Activated CD4-positive, CD25-positive, alpha-beta regulatory T cell treated with anti-CD3 and anti-CD28 coated beads, Interleukin-2, amount 50 U/mL, for 16 hours (primary cell): ENCODE results near the gene FBXW4.

Experiments used
- DNase-seq: peaks from one replicate; pipeline ENCODE4 v3.0.0-alpha.2; 2020; ENCODE audit warnings: low read depth, low spot score

Gene FBXW4

DNA sequence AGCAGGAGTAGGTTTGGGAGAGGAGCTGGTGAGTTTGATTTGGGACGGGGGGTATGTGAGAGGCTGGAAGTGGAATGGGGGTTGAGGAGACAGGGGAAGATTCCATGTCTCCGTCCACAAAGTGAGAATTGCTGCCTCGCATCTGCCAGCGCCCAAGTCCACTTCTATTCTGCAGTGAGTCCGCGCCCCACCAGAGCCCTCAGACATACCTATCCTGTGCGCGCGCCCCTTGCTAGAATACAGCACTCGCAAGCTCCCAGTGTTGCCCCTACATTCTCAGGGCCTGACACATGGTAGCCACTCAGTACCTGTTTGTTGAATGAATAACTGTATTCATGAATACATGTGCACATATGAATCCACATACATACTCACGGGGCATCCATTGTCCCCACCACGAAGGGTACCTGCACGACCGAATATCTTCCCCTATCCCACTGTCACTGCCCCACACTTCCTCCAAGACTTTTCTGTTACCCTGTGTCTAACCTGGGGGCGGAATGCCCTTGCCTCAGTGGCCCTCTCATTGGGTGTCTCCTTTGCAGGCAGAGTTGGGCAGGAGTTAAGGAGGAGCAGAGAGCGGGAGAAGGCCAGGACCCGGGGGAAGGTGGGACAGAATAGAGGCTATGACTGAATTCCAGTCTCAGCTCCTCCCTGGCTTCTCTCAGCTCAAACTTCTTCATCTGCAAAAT, 126.8 kb downstream of the FBXW4 start:
- DNase-seq, result no peak

DNA sequence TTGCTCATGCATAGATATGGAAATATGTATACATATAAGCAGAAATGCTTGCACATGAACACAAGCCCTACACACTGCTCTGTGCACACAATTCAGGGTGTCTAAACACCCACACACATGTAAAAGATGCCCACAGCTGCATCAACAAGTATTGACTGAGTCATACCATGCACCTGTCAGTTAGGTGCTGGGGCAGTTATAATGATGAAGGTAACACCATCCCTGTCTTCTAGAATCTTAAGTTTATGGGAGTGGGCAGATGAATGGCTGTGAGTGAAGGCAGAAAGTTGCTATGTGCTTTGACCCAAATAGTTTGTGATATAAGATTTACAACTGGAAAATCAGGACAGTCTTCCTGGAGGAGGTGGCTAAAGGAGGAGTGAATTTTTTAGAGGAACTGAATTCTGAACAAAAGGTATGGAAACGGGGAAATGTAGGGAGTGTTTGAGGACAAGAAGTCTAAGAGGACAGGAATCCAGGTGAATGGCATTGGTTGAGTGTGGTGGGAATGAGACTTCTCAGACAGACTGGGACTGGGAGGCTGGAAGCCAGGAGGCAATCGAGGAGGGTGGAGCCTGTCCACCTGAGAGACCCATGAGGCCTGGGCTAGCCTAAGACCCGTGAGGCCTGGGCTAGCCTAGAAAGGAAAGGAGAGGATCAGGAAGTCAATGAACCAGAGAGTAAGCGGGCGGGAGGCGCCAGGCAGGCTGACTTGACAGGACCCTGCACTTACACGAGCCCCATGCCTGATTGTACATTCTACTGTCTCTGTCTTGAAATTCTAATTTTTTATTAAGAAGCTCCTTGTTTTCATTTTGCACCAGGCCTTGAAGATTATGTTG, 127.6 kb downstream of the FBXW4 start:
- DNase-seq, result no peak

DNA sequence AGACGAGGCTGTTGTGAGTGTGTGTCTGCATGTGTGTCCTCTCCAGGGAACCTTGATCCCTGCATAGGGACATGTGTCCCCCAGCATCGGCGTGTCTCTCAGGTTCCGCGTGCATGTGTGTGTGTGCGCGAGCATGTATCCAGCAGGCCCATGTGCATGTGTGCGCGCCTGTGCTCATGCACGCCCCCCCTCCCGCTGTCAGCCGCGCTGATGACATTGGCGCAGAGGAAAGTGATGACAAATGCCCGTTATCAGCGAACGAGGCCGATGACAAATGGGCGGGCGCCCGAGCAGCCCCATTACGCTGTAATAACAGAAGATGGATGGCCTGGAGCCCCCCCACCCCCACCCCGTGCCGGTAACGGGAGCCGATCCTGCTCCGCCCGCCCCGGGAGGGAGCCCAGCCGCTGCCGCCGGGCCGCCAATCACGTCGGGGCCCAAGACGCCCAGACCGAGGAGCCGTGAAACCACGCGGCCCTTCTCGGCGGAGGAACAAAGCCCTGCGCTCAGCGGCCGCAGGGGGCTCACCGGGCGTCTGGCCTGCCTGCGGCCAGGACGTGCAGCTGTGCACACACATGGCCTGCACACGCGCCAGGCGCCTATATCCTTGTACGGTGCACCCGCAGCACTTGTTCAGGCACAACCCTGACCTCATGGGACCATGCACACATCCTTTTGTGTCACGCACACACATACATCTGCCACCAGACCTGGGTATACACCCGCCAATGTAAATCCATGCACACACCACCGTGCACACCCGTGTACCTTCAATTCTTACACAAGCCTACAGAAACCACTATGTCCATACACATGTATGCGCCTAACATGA, 128.4 kb downstream of the FBXW4 start:
- DNase-seq, result no peak

DNA sequence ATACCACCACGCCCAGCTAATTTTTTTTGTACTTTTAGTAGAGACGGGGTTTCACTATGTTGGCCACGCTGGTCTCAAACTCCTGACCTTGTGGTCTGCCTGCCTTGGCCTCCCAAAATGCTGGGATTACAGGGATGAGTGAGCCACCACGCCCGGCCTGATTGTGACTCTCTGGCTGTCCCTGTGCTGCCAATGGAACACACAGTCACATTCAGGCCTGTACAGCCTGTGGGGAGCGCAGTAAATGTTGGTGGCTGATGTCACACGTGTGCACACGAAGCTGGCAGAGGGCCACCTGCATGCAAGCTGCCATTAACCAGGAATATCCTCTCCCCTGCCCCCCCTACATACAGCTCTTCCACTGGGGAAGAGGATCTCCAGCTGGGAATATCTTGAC, 129.0 kb downstream of the FBXW4 start:
- no peak for DNase-seq

DNA sequence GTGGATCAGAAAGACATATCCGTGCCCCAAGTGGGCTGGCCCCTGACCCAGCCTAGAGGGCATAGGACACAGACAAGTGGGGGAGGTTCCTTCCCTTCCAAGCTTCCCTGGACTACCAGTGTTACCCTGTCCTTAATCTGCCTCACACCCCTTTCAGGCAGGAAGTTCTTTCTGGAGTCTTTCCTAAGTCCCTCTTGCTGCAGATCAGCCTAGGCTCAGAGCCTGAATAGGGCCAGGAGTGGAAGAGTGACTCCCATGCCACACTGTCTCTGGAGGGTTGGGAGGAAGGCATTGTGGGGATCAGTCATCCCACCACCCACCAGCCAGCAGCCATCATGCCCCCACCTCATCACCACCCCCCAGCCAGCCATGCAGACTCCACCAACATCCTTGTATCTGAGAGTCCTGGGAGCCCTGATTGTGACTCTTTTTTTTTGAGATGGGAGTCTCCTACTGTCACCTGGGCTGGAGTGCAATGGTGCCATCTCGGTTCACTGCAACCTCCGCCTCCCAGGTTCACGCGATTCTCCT, 129.5 kb downstream of the FBXW4 start:
- DNase-seq, result no peak

DNA sequence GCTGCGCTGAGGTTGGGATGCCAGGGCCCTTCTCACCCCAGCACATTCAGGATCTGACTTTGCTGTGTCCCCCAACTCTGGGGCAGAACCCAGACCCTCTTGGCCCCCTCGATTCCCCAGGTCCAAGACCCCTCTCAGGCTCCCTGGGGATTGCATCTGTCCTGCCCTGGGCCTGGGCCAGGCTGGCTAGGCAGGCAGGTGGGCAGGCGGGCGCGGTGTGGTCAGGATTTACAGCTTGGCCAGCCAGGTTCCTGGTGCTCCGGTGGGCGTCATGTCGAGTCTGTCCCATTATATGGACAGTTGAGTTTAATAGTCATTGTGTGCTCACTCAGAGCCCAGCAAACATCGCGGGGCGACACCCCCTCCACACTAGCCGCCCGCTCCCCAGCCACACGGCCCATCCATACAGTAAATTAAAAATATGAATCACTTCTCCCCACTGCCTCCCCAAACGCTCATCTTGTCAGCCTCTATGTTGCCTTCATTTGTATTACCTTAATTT, 130.4 kb downstream of the FBXW4 start:
- DNase-seq, result no peak

DNA sequence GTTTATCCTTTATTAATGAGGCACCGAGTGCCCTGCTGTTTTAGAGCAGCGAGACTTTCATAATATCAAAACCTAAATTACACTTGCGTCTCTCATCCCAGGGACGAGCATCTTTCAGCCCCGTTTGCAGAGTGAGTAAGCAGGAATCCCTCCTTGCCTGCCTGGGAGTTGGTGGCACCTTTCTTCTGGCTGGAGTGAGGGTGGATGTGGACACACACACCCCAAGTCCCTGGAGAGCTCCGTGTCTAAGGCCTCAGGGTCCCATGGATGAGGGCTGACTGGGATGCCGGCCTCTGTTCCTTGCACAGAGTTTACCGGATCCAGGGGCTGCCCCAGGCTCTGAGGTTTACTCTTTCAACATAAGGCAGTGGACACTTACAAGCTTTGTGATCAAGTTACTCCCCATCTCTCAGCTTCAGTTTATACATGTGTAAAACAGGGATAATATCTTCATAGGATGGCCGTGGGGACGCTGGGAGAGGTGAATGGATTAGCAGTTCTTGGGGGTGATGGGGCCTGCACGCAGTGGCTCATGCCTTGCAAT, 131.4 kb downstream of the FBXW4 start:
- DNase-seq, result no peak

DNA sequence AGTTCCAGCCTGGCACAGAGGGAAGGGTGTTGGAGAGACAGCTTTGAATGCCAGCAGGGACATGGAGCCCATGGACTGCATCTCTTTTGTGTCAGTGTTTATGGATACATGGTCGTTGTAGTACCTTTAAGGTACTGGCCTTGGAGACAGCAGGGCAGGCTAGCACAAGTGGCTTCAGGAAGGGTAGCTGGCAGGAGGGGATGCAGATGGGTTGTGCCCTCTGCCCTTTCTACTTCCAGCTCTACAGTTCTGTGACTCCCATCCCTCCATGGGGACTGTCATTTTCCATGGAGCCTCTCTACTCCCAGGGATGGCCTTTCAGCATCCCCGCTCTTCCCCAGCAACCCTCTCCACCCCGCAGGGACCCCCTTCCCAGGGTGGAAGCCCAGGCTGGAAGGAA, 132.0 kb downstream of the FBXW4 start:
- DNase-seq, result no peak

DNA sequence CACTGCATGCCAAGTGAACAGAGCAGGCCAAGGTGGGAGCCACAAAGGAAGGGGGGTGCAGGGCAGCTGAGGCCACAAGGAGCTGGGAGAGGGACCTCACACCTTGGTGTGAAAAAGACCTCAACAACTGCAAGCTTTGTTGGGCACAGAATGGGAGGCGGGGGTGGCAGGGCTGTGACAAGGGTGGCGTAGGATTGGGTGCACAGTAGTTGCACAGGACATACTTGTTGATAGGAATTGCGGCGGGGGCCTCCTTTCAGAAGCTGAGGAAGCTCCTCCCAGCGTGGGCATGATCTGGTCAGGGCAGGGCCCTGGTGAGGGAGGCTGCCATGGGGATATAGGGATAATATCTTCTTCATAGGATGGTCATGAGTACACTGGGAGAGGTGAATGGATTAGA, 132.7 kb downstream of the FBXW4 start:
- DNase-seq, result no peak

DNA sequence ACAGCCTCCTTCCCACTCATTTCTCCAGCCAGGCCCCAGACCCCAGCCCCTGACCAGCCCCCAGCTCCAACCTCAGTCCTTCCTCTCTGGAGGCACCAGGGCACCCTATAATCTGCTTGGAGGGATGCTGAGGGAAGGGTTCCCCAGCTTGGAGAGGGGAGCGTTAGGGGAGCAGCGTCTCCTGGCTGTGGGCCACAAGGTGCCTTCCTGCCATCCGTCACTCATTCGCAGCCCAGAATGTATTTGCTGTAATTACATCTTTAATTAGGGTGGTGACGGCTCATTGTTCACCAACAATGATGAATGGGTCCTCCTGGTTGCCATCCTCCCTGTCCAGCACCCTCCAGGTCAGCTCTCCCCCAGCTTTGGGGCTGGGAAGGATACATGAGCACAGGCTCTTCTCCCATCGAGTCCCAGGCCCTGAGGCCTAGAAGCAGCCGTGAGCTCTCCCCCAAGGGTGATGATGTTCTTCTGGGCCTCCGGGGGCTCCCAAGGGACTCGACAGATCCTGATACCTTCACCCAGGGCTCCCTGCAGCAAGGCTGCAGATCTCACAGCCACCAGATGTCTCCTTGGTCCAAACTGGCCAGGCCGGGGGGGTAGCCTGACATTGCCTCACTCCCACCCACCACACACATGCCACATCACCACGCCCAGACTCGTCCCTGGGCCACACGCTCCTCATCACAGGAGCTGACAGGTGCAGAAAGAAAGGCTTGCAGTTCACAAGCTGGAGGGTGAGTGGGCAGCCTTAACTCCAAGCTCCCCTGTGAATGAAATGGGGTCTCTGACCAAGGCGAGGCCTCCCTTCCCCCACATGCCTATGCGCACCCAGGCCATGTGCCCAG, 133.7 kb downstream of the FBXW4 start:
- no peak for DNase-seq
